Tibial artery (tissue), 4 donors: ENCODE measurements around the gene STK32C.

Experiments used
- DNase-seq, 2 donors: peaks; one replicate each; pipeline ENCODE4 v3.0.0-alpha.2; 2019
- H3K27ac ChIP-seq, 2 donors: fragments of 200-600 bp; sonication (generic) in 1 of 2; 1 replicate in 1 of 2; 2 replicates in 1 of 2; pipeline ENCODE4 v1.5.1; 2018 to 2019; ENCODE audit warnings: mild to moderate bottlenecking in 1 of 2
- H3K27me3 ChIP-seq, 2 donors: fragments of 200-600 bp; sonication (generic) in 1 of 2; one replicate each; pipeline versions ENCODE4 v1.5.1 to v1.6.0; 2016 to 2019
- H3K36me3 ChIP-seq, 3 donors: fragments of 200-600 bp; sonication (generic) in 2 of 3; one replicate each; pipeline ENCODE4 v1.5.1; 2016 to 2019; ENCODE audit warnings: mild to moderate bottlenecking in 2 of 3
- H3K4me1 ChIP-seq, 4 donors: fragments of 200-600 bp; sonication (generic) in 2 of 4; 1 replicate in 3 of 4; 2 replicates in 1 of 4; pipeline ENCODE4 v1.5.1; 2016 to 2019
- H3K4me3 ChIP-seq, 2 donors: fragments of 200-600 bp; sonication (generic) in 1 of 2; 1 replicate in 1 of 2; 2 replicates in 1 of 2; pipeline ENCODE4 v1.5.1; 2018 to 2019; ENCODE audit warnings: mild to moderate bottlenecking in 2 of 2
- H3K9me3 ChIP-seq, 3 donors: fragments of 200-600 bp; sonication (generic) in 1 of 3; one replicate each; pipeline ENCODE4 v1.5.1; 2016 to 2019
- CTCF ChIP-seq, 2 experiments: fragments of 200-600 bp in 1 of 2; fragments of 450-650 bp in 1 of 2; IDR thresholded peaks; one replicate each; pipeline ENCODE4 v1.5.1; 2017 to 2019; ENCODE audit warnings: antibody characterized with exemption in 2 of 2, mild to moderate bottlenecking in 1 of 2, moderate library complexity in 1 of 2
- intact Hi-C: fragments of 100-400 bp; cut with DNase I; formaldehyde crosslinking; loops from one replicate; pipeline ENCODE4 v1.15.0; 2023; ENCODE audit warnings: low total_unique reads

The STK32C gene

GRCh38 chr10:132265890-132266496 lies 41.8 kb downstream of the STK32C start:
- no peak overlapping the region for H3K4me3 ChIP-seq

GRCh38 chr10:132264966-132265889 lies 42.5 kb downstream of the STK32C start:
- Histone ChIP-seq H3K36me3 (no peaks in the 10 kb centered on the region), H3K4me3 (no peak overlapping the region), H3K9me3 (no peaks in the 10 kb centered on the region), H3K27ac (no peak overlapping the region), H3K27me3 (peaks cover 0 to 37% of the 10 kb centered on the region in 2 donors), H3K4me1 (no peaks in the 10 kb centered on the region)
- intact Hi-C loops, result no loop called here
- no peak for DNase-seq
- TF ChIP-seq CTCF (IDR thresholded peaks at IDR 0.05), result no peak

More at GRCh38 chr10:132265890-132266496, 41.8 kb downstream of the STK32C start:
- no peak for TF ChIP-seq CTCF (IDR thresholded peaks at IDR 0.05)
- H3K9me3 ChIP-seq, result no peaks in the 10 kb centered on the region
- DNase-seq, result no peak
- H3K27ac ChIP-seq, result no peak overlapping the region
- peaks cover 0 to 38% of the 10 kb centered on the region in 2 donors for H3K27me3 ChIP-seq
- no peaks in the 10 kb centered on the region for H3K36me3 ChIP-seq
- no peaks in the 10 kb centered on the region for H3K4me1 ChIP-seq
- intact Hi-C loops, result no loop called here

GRCh38 chr10:132264306-132264950 lies 43.3 kb downstream of the STK32C start:
- no peaks in the 10 kb centered on the region for H3K9me3 ChIP-seq
- H3K27ac ChIP-seq, result no peak overlapping the region
- no peak overlapping the region for H3K4me3 ChIP-seq
- H3K36me3 ChIP-seq, result no peaks in the 10 kb centered on the region
- intact Hi-C loops, result no loop called here
- H3K4me1 ChIP-seq, result no peaks in the 10 kb centered on the region
- no peak for DNase-seq
- TF ChIP-seq CTCF (IDR thresholded peaks at IDR 0.05), result no peak
- H3K27me3 ChIP-seq, result peaks cover 0 to 33% of the 10 kb centered on the region in 2 donors

GRCh38 chr10:132263866-132264265 lies 43.9 kb downstream of the STK32C start:
- no peak overlapping the region for H3K4me3 ChIP-seq
- H3K27ac ChIP-seq, result no peak overlapping the region
- intact Hi-C loops, result no loop called here
- TF ChIP-seq CTCF (IDR thresholded peaks at IDR 0.05), result no peak
- H3K27me3 ChIP-seq, result peaks cover 0 to 33% of the 10 kb centered on the region in 2 donors
- H3K9me3 ChIP-seq, result no peaks in the 10 kb centered on the region
- H3K36me3 ChIP-seq, result no peaks in the 10 kb centered on the region
- DNase-seq, result no peak
- no peaks in the 10 kb centered on the region for H3K4me1 ChIP-seq

- intact Hi-C loops, result no loop called here
- Histone ChIP-seq H3K9me3 (no peaks in the 10 kb centered on the region), H3K27me3 (peaks cover 0 to 35% of the 10 kb centered on the region in 2 donors), H3K4me1 (no peaks in the 10 kb centered on the region), H3K4me3 (no peak overlapping the region), H3K27ac (no peak overlapping the region), H3K36me3 (no peaks in the 10 kb centered on the region)
- TF ChIP-seq CTCF (IDR thresholded peaks at IDR 0.05), result no peak
- DNase-seq, result no peak
Observed at GRCh38 chr10:132259702-132260482, 47.9 kb downstream of the STK32C start.
